DMS79 (cell line): ENCODE results near the gene SLC7A8.

Experiments
- DNase-seq: peaks from one replicate; lab custom pipeline; 2025; lab: John Stamatoyannopoulos, UW

SLC7A8 gene

DNA sequence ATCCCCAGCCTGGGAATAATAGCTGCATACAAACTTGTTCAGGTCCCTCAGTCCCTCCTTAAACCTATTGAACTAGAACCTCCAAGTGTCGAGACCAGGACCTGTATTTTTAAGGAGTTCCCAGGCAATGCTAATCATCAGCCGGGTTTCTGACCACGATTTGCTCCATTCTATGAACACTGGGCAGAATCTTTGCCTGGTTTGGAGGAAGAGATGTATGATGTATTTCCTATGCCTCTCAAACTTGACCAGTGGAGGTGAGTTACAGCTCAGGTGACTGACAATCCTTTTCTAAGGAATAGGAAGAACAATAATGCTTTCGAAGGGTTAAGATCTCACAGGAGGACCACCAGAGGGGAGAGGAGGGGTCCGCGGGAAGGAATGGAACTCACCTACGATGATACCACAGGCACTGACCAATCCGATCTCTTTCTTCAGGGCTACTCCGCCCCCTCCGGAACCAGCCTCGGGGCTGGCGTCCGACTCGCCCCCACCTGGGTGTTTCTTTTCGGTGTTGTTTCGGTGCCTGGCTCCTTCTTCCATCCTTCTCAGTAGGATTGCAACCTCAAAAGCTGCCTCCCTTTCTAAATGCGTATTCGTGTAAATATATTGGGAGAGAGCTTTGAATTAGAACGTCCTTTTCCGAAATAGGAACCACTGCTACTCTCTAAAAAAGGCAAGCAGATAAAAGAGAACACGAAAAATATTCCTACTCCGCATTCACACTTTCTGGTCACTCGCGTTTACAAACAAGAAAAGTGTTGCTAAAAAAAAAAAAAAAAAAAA is 895 bp downstream of the SLC7A8 start:
- DNase-seq, result peak; percentile 40

GRCh38 chr14:23181946-23182345 is 1.5 kb downstream of the SLC7A8 start:
- DNase-seq, result no peak

DNA sequence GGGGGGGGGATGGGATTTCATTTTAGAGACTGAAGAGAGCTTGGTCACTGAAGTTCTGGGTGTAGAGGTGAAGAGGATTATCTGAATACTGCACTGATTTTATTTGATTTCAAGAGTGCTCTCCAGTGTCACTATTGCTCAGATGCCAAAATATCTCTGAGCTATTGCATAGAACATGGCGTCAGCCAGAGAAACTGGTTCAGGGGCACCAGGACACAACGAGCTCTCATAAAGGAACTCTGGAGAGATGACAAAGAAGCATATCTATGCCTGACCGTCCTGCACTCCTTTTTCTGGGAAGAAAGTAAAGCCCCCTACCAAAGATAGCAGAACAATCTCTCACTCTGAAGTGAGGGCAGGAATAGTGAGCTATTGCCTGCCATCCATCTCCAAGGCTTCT is 2.0 kb downstream of the SLC7A8 start:
- DNase-seq, result no peak

- no peak for DNase-seq
Observed at GRCh38 chr14:23177181-23177580, 6.3 kb downstream of the SLC7A8 start.

DNA sequence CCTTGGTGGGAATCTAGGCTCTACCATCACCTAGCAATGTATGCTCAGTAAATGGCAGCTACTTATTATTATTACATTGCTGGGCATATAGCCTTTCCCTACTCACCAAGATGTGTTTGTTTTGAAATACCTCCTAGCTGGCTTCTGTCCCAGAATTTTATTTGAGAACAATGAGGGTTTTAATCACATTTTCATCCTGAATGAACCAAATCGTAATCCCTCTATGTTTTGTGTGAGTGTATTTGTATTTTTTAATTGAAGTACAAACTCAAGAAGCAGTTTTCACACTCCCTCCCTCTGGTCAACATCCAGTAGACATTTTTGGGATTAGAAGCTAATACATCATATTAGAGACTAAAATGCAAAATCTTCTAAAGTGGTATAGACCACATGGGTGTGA is 7.6 kb downstream of the SLC7A8 start:
- no peak for DNase-seq

DNA sequence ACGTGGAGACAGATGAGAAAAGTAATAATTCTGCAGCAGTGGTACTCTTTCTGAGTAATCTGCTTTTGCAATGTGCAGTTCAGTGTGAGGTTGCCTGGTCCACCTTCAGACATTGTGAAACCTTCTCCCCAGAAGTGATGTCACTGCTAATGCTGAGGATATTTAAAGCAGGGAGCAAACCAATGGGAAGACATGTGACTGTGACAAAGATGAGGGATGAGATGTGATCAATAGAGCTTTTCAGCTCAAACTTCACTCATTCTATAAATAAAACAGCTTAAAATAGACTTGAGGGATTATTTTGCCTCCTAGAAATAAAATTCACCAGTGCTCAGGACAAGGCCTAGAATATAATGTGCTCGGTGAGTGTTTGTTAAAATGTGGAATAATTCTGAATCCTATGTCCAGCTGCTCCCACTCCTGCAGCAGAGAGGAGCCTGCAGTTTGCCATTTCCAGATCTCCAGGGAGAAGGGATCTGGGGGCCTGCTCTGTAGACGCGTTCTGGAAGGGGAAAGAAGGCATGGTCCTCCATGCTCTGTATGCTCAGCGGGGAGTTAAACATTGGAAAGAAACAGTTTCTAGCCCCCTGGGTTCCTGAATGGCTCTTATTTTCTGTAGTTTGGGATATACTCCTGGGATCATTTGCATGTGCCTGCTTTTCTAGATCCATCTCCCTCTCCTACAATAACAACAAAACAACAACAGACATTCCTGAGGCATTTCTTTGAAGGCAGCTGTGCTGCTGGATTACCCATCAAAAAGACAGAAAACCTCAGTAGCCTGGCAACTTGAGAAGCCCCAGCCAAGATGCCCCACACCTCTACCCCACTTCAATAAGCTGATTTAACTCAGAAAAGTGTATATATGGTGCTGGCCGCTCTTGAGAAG is 8.9 kb downstream of the SLC7A8 start:
- DNase-seq, result no peak

GRCh38 chr14:23173796-23174195 is 9.7 kb downstream of the SLC7A8 start:
- no peak for DNase-seq

GRCh38 chr14:23173031-23173430 is 10.4 kb downstream of the SLC7A8 start:
- DNase-seq, result no peak

DNA sequence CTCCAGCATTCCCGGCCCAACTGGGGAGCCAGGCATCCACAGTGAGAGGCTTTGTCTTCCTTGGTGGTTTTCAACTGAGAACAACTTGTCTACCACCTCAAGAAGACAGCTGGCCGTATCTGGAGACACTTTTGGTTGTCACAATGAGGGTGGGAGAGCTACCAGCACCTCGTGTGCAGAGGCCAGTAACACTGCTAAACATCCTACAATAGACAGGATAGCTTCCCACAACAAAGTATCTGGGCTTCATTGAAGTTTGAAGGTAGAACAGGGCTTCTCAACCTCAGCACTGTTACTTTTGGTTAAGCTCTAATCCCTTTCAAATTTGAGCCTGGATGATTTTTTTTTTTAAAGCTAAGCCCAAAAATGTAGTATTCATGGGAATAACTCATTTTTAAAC is 10.9 kb downstream of the SLC7A8 start:
- no peak for DNase-seq

DNA sequence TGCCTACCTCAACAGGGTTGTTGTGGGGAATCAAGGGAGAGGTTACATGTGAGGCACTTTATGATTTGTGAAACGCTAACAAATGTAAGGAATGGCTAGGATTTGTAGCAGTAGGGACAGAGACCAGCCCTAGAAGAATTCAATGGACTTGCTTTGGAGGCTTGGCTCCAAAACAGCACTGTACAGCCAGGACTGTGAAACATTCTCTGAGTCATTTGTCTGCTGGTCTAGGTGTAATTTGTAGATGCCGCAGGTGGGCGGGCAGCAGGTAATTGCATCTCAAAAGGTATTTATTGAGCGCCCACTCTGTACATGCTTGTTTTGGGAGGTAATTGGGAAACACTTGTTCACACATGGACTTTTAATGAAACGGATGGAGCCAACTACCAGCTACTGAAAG is 11.4 kb downstream of the SLC7A8 start:
- no peak for DNase-seq

GRCh38 chr14:23171222-23171975 is 12.1 kb downstream of the SLC7A8 start:
- no peak for DNase-seq

DNA sequence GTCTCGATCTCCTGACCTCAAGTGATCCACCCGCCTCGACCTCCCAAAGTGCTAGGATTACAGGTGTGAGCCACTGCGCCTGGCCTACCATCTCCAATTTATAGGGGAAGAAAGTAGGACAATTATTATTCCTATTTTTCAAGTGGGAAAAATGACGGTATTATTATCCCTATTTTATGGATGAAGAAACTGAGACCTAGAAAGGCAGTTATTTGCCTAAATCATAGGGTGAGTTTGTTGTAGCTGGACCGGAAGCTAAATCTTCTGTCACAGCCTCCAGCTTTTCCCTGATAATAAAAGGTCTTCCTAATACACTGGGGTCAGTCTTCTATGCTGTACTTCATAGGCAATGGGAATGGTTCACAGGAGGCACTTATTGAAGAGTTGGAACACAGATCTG is 13.8 kb downstream of the SLC7A8 start:
- DNase-seq, result no peak

DNA sequence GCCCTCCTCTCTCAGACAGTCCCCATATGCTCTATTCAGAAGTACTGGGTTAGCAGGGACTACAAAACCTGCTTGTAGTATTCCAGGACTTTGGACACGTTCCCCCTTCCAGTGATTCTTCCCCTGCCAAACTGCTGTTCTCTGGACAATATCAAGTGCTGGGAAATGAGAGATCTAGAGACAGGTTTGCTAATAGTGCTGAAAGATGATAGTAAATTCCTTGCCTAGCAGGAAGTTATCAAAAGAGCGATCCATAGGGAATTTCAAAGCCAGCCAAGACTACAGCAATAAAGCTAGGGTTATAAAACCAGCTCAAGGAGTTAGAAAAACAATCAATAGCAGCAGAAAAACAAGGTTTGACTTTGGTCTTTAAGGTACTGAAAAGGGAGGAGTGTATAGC is 15.2 kb downstream of the SLC7A8 start:
- DNase-seq, result no peak

DNA sequence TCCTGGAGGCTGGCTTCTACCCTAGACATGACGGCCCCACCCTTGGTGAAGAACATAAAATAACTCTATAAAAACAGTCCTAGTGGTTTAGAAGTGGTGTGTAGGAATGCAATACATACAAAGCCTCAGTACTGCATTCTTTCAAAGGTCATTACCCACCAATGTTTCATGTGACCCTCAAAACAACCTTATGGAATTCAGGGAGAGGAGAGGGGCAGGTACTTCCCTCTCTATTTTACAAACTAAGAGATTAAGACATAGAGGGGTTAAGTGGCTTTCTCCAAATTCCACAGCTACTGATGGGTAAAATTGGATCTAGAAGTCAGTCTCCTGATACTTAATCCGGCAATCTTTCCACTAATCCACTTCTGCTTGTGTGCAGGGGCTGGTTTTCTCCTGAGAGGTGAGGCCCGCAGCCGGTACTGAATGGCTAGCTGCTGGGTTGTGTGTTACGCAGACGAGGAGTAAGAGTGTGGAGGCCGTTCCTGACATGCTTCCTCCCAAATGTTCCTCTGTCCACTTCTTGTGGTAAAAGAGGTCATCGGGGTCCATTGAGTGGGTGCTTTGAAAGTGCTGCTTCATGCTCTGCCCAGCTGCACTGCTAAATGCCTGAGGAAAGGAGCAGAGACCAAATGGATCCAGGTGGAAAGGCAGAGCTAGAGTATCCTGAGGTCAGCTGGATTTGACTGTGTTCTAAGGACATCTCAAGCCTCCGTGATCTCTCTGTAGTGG is 16.2 kb downstream of the SLC7A8 start:
- no peak for DNase-seq

DNA sequence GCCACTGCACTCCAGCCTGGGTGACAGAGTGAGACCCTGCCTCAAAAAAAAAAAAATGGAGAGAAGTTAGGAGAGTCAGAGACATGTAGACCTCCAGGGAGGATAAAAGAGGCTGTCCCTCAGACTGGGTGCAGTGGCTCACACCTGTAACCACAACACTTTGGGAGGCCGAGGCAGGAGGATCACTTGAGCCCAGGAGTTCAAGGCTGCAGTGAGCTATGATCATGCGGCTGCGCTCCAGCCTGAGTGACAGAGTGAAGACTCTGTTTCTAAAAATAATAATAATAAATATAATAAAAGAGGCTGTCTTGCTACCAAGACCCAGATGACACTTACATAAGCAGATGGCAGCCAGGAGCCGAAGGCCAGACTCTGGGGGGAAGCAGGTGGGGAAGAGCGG is 18.5 kb downstream of the SLC7A8 start:
- DNase-seq, result no peak

- no peak for DNase-seq
Observed at GRCh38 chr14:23164250-23164649, 19.2 kb downstream of the SLC7A8 start.

DNA sequence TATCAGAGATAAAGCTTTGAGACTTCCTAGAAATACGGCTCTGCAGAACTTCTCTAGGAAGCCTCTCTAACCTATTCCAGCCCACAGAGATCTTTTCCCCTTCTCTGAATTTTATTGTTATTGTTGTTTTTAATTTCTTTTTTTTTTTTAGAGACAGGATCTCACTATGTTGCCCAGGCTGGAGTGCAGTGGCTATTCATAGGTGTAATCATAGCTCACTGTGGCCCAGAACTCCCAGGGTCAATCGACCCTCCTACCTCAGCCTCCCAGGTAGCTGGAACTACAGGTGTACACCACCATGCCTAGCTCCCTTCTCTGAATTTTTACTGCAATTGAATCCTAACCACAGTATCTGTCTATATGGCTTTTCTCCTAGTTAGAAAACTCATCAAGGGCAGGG is 19.6 kb downstream of the SLC7A8 start:
- no peak for DNase-seq

- DNase-seq, result no peak
Observed at GRCh38 chr14:23162800-23163199, 20.7 kb downstream of the SLC7A8 start.

DNA sequence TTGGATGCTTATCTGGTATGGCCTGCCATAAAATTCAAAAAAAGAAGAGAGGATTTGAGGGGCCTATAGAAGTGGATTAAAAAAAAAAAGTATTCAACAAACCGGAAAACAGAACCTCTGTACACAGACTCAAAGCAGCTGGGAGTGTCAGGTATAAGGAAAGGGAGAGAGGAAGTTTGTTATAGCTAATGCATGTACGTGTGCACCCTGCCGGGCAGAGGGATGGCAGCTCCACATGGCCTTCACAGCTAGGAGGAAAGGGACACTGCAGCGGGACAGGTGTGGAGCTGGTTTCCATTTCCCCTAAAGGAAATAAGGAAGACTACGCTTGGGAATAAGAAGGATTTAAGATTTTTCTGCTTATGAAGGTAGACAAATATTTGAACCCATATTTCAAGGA is 21.5 kb downstream of the SLC7A8 start:
- no peak for DNase-seq

DNA sequence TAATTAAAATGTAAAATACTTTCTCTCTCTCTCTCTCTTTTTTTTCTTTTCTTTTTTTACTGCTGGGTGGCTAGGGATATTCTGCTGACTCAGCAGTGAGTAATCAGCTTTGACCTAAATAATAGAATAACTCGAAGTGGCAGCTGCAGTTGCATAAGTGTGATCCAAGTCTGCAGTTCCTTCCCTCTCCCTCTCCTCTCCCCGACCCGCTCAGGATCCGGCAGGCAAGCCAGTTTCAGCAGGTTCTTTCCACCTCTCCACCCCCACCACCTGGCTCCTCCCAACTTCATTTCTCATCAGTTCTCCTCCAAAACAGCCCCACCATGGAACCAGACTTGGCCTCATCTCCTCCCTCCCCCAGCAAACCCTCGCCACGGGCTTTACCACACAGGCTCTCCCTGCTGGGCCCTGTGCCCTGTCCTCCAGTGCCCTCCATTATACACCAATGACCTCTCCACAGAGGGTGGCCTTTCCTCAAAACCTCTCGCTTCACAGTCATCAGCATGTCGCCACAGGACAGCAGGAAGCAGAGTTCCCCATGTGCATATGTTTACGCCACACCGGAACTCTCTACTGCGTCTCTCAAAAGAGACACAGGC is 22.4 kb downstream of the SLC7A8 start:
- peak; percentile 18 for DNase-seq

GRCh38 chr14:23159532-23159931 is 23.9 kb downstream of the SLC7A8 start:
- DNase-seq, result no peak

- no peak for DNase-seq
Observed at GRCh38 chr14:23158779-23159178, 24.7 kb downstream of the SLC7A8 start.
